CD14-positive monocyte (primary cell): ENCODE results near the gene GHDC. TPM values are rescaled to one million over a fixed set of nuclear protein-coding genes. Genes with fewer than 3 reads are reported as not detected.
"Not testable (repeated sequence)": the region's sequence is repeated elsewhere in the genome, so short reads cannot be mapped to it uniquely, and the experiment has no call there.

Experiments
- DNase-seq, 3 donors: peaks; one replicate each; pipeline ENCODE4 v3.0.0-alpha.2; 2011 to 2022
- H2AFZ ChIP-seq: 2 replicates; pipeline ENCODE4 v1.6.0; 2012; ENCODE audit warnings: mild to moderate bottlenecking, low read depth, low read length, inconsistent platforms; ENCODE audit not compliant: insufficient read depth, poor library complexity, severe bottlenecking
- H3K27ac ChIP-seq, 2 donors: 1 replicate in 1 of 2; 2 replicates in 1 of 2; pipeline ENCODE4 v1.5.1; 2012 to 2013; ENCODE audit warnings: low read length in 2 of 2, control low read depth in 1 of 2, inconsistent platforms in 1 of 2, low read depth in 1 of 2, mild to moderate bottlenecking in 1 of 2
- H3K27me3 ChIP-seq, 2 donors: one replicate each; pipeline versions ENCODE4 v1.6.0 to v1.6.1; 2011 to 2013; ENCODE audit warnings: low read length in 2 of 2; ENCODE audit not compliant: control insufficient read depth in 2 of 2, insufficient read depth in 2 of 2
- H3K36me3 ChIP-seq, 2 donors: replicated peaks in 1 of 2; 1 replicate in 1 of 2; 2 replicates in 1 of 2; pipeline versions ENCODE4 v1.5.1 to v1.6.1; 2012 to 2013; ENCODE audit warnings: low read length in 2 of 2, control low read depth in 1 of 2, inconsistent platforms in 1 of 2, mild to moderate bottlenecking in 1 of 2; ENCODE audit not compliant: insufficient read depth in 2 of 2, control insufficient read depth in 1 of 2
- H3K4me1 ChIP-seq, 2 donors: 1 replicate in 1 of 2; 2 replicates in 1 of 2; pipeline versions ENCODE4 v1.5.1 to v1.6.1; 2012 to 2013; ENCODE audit warnings: low read length in 2 of 2, control low read depth in 1 of 2, inconsistent platforms in 1 of 2, mild to moderate bottlenecking in 1 of 2, moderate library complexity in 1 of 2; ENCODE audit not compliant: insufficient read depth in 2 of 2, control insufficient read depth in 1 of 2
- H3K4me2 ChIP-seq: replicated peaks from 2 replicates; pipeline ENCODE3; 2012; ENCODE audit warnings: low read length, moderate library complexity, mild to moderate bottlenecking; ENCODE audit not compliant: poor library complexity, severe bottlenecking; ENCODE audit errors: extremely low read depth
- H3K4me3 ChIP-seq, 3 experiments: fragments of 200-600 bp in 1 of 3; sonication (generic) in 1 of 3; replicated peaks in 1 of 3; 1 replicate in 2 of 3; 2 replicates in 1 of 3; pipeline ENCODE4 v1.5.1; 2011 to 2013; ENCODE audit warnings: low read length in 3 of 3, mild to moderate bottlenecking in 3 of 3, control low read depth in 2 of 3, low read depth in 2 of 3, inconsistent platforms in 1 of 3, moderate library complexity in 1 of 3
- H3K79me2 ChIP-seq: 2 replicates; pipeline ENCODE4 v1.6.0; 2012; ENCODE audit warnings: mild to moderate bottlenecking, control low read depth, inconsistent platforms, low read length, moderate library complexity; ENCODE audit not compliant: insufficient read depth
- H3K9ac ChIP-seq: 2 replicates; pipeline ENCODE4 v1.6.0; 2017; ENCODE audit warnings: low read length, mild to moderate bottlenecking; ENCODE audit not compliant: insufficient read depth, poor library complexity, severe bottlenecking
- H3K9me3 ChIP-seq, 2 donors: replicated peaks in 1 of 2; 1 replicate in 1 of 2; 2 replicates in 1 of 2; pipeline versions ENCODE4 v1.5.1 to v1.6.1; 2012 to 2013; ENCODE audit warnings: low read length in 2 of 2, control low read depth in 1 of 2; ENCODE audit not compliant: control insufficient read depth in 1 of 2, insufficient read depth in 1 of 2
- H4K20me1 ChIP-seq: 2 replicates; pipeline ENCODE4 v1.6.0; 2012; ENCODE audit warnings: mild to moderate bottlenecking, low read length, control low read depth, moderate library complexity; ENCODE audit not compliant: insufficient read depth
- H3K27ac Mint-ChIP-seq, 7 donors: one replicate each; pipeline ENCODE4 v1.8.0; 2020; ENCODE audit warnings: mild to moderate bottlenecking in 7 of 7, mixed read lengths in 7 of 7, moderate library complexity in 6 of 7, inconsistent platforms in 2 of 7
- H3K27me3 Mint-ChIP-seq, 3 donors: one replicate each; pipeline ENCODE4 v1.8.0; 2021 to 2022; ENCODE audit warnings: low read depth in 3 of 3, mild to moderate bottlenecking in 3 of 3, mixed read lengths in 3 of 3, moderate library complexity in 3 of 3, inconsistent platforms in 1 of 3
- H3K36me3 Mint-ChIP-seq, 2 donors: one replicate each; pipeline ENCODE4 v1.8.0; 2020; ENCODE audit warnings: mixed read lengths in 2 of 2, inconsistent platforms in 1 of 2, mild to moderate bottlenecking in 1 of 2
- H3K4me1 Mint-ChIP-seq: one replicate; pipeline ENCODE4 v1.8.0; 2020; ENCODE audit warnings: mild to moderate bottlenecking, mixed read lengths
- H3K4me3 Mint-ChIP-seq, 2 donors: one replicate each; pipeline ENCODE4 v1.8.0; 2020; ENCODE audit warnings: mild to moderate bottlenecking in 2 of 2, mixed read lengths in 2 of 2, moderate library complexity in 1 of 2
- H3K9me3 Mint-ChIP-seq, 7 donors: one replicate each; pipeline ENCODE4 v1.8.0; 2020 to 2022; ENCODE audit warnings: mixed read lengths in 7 of 7, mild to moderate bottlenecking in 6 of 7, moderate library complexity in 6 of 7, inconsistent platforms in 2 of 7
- WGBS: methylation state at CpG from one replicate; pipeline ENCODE4 v1.1.5; 2013; ENCODE audit warnings: missing lambda C conversion rate; ENCODE audit not compliant: insufficient coverage; 5-methylcytosine and 5-hydroxymethylcytosine counted together
- intact Hi-C, 2 donors: fragments of 100-400 bp; cut with micrococcal nuclease; formaldehyde crosslinking; loops; one replicate each; pipeline versions ENCODE4 v1.15.0 to v1.15.1; 2023
- polyA plus RNA-seq, 3 donors: library from polyadenylated mRNA; depleted of rRNA in 1 of 3; unstranded in 2 of 3; stranded (reverse) in 1 of 3; fragments of 300-500 nt in 2 of 3; fragments of >200 nt in 1 of 3; fragmentation: Illumina TruSeq in 2 of 3; gene quantifications; 1 replicate in 2 of 3; 2 replicates in 1 of 3; pipeline ENCODE4 v1.2.3, GENCODE V29; 2012 to 2021
- TF ChIP-seq, protein P1 (sequence below): fragments of 200-600 bp; IDR thresholded peaks from one replicate; pipeline ENCODE4 v1.8.0; 2022; ENCODE audit warnings: antibody characterized with exemption, mild to moderate bottlenecking

The GHDC gene
- polyA plus RNA-seq, 3 donors: 20.0 to 31.6 (median 20.6) TPM

DNA sequence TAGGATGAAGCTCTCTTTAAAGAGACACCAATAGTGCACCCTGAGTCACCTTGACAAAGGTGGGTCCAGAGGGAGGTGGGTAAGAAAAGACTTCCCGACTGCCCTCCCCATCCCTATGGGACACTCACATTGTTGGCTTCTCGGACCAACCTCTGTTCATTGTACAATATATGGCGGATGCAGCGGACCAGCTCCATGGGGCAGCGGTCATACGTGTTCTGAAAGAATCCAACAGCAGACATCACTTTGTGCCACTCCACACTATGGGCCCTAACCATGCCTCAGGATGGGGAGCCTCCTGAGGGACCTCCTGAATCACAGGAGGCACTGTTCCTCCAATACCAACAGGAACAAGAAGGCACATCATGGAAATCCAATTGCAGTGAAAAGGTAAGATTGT lies 30.4 kb upstream of the GHDC start:
- Mint-ChIP-seq H3K27ac (peak overlapping the region in 1 of 7 donors; percentile 19), H3K9me3 (no peaks in the 10 kb centered on the region), H3K36me3 (peaks cover 50 to 71% of the 10 kb centered on the region in 2 donors), H3K27me3 (no peaks in the 10 kb centered on the region), H3K4me1 (peaks cover 25% of the 10 kb centered on the region), H3K4me3 (no peak overlapping the region)
- intact Hi-C loops: loop anchor here in 1 of 2 donors (5.0 kb wide), 1 partner anchor 63 kb away; the partner anchor contains the start of gene STAT5A
- WGBS: 100% methylated on average over 5 of the region's 6 CpGs
- Histone ChIP-seq H3K27me3 (no peaks in the 10 kb centered on the region), H3K9ac (no peak overlapping the region), H3K36me3 (peaks cover 33 to 64% of the 10 kb centered on the region in 2 donors), H3K4me2 (no peak overlapping the region), H3K4me1 (peaks cover 13 to 21% of the 10 kb centered on the region in 2 donors), H3K9me3 (no peaks in the 10 kb centered on the region), H2AFZ (no peak overlapping the region), H3K27ac (no peak overlapping the region), H3K4me3 (no peak overlapping the region), H4K20me1 (peaks cover 13% of the 10 kb centered on the region), H3K79me2 (peaks cover 4% of the 10 kb centered on the region)
- DNase-seq: no peak
- TF ChIP-seq, protein P1, sequence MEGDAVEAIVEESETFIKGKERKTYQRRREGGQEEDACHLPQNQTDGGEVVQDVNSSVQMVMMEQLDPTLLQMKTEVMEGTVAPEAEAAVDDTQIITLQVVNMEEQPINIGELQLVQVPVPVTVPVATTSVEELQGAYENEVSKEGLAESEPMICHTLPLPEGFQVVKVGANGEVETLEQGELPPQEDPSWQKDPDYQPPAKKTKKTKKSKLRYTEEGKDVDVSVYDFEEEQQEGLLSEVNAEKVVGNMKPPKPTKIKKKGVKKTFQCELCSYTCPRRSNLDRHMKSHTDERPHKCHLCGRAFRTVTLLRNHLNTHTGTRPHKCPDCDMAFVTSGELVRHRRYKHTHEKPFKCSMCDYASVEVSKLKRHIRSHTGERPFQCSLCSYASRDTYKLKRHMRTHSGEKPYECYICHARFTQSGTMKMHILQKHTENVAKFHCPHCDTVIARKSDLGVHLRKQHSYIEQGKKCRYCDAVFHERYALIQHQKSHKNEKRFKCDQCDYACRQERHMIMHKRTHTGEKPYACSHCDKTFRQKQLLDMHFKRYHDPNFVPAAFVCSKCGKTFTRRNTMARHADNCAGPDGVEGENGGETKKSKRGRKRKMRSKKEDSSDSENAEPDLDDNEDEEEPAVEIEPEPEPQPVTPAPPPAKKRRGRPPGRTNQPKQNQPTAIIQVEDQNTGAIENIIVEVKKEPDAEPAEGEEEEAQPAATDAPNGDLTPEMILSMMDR: no peak

DNA sequence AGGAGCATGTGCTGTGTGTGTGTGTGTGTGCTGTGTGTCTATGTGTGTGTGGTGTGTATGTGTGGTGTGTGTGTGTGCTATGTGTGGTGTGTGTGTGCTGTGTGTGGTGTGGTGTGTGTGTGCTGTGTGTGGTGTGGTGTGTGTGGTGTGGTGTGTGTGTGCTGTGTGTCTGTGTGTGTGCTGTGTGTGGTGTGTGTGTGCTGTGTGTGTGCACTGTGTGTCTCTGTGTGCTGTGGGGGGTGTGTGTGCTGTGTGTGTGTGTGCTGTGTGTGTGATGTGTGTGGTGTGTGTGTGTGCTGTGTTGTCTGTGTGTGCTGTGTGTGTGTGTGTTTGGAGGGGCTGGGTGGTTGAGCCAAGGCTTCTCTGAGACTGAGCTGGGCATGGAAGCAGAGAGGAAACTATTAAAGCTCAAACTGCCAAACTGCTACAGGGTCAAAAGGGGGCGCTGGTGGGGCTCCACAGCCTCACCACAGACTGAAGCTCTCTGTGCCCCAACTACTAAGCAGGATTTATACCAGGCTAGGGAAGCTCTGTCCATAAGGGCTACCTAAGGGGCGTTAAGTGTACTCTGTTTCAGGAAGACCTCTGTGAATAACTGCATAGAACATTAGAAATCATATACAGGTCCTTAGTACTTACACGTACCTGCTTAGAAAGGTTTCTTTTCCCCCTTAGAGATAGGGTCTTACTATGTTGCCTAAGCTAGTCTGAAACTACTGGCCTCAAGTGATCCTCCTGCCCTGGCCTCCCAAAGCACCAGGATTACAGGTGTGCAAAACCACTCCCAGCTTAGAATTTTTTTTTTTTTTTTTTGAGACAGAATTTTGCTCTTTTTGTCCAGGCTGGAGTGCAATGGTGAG lies 27.8 kb upstream of the GHDC start:
- no peak overlapping the region for H3K9ac ChIP-seq
- Mint-ChIP-seq H3K36me3 (peaks cover 57 to 73% of the 10 kb centered on the region in 2 donors), H3K27me3 (no peaks in the 10 kb centered on the region), H3K27ac (peak overlapping the region in 6 of 7 donors; percentile 1 to 90 (median 70)), H3K4me1 (peaks cover 15% of the 10 kb centered on the region), H3K9me3 (no peaks in the 10 kb centered on the region), H3K4me3 (no peak overlapping the region)
- H2AFZ ChIP-seq: no peak overlapping the region
- H3K4me1 ChIP-seq: peaks cover 13 to 16% of the 10 kb centered on the region in 2 donors
- H3K4me3 ChIP-seq: no peak overlapping the region
- H3K9me3 ChIP-seq: no peaks in the 10 kb centered on the region
- H3K79me2 ChIP-seq: peaks cover 4% of the 10 kb centered on the region
- H4K20me1 ChIP-seq: peaks cover 13% of the 10 kb centered on the region
- H3K27me3 ChIP-seq: no peaks in the 10 kb centered on the region
- peaks cover 47 to 66% of the 10 kb centered on the region in 2 donors for H3K36me3 ChIP-seq
- H3K27ac ChIP-seq: peak overlapping the region in 1 of 2 donors; percentile 57
- peak; percentile 49 to 64 (median 57) for DNase-seq
- TF ChIP-seq, protein P1: peak; percentile 68
- H3K4me2 ChIP-seq: no peak overlapping the region
- intact Hi-C loops: loop anchor here in 1 of 2 donors (5.0 kb wide), 1 partner anchor 65 kb away; the partner anchor contains the start of gene STAT5A
- 0% methylated on average over 1 of the region's 3 CpGs for WGBS

DNA sequence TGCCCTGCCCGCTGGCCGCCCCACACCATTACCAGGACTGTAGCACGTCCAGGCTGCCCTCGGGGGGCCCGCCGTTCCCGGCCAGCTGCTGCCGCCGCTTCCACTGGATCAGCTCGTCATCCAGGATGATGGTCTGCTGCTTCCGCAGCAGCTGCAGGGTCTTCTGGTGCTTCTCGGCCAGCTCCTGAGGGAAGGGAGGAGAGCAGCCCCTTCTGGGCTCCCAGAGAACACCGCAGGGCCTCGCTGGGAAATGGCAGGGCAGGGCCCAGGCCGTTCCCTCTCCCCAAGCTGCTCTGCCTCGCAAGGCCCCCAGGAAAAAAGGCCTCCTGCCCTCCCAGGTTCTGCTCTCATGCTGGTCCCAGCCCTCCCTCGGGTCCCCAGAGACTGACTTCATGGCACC lies 25.0 kb upstream of the GHDC start:
- H3K4me1 Mint-ChIP-seq, H3K27ac Mint-ChIP-seq, H3K27me3 Mint-ChIP-seq, H2AFZ ChIP-seq, H3K9me3 ChIP-seq, H3K79me2 ChIP-seq, H3K4me1 ChIP-seq, H3K27ac ChIP-seq, H3K9ac ChIP-seq, H3K9me3 Mint-ChIP-seq, H3K27me3 ChIP-seq, intact Hi-C loops, H3K4me3 ChIP-seq, H3K4me3 Mint-ChIP-seq, H3K4me2 ChIP-seq, DNase-seq: not testable (repeated sequence)
- Histone ChIP-seq H3K36me3 (peaks cover 68 to 85% of the 10 kb centered on the region in 2 donors), H4K20me1 (peaks cover 13% of the 10 kb centered on the region)
- peaks cover 72 to 85% of the 10 kb centered on the region in 2 donors for H3K36me3 Mint-ChIP-seq
- no CpG with 5 or more reads among the region's 17 CpGs for WGBS
